Measurements from ENCODE around the gene TEX22.

The TEX22 gene

DNA sequence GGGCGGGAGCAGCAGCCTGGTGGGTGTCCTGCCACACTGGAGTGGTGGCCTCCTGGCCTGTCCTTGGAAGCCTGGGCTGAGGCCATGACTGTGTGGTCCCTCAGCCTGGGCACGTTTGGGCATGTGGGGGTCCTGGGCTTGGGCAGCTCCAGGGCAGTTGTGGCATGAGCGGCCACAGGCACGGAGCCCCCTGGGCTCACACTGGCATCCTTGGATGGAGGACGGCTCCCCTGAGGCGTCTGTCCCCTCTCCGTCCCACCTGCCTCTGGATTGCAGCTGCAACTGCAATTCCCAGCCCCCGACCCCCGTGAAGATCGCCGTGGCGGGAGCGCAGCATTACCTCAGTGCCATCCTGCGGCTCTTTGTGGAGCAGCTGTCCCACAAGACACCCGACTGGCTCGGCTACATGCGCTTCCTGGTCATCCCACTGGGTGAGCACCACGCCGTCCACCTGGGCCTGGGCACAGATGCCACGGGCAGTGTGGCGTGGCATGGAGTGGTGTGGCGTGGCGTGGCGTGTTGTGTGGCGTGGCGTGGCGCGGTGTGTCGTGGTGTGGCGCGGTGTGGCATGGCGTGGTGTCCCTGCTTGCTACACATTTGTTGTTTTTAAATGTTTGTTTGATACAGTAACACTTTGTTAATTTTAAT, 15.1 kb upstream of the TEX22 start:
- TF ChIP-seq, protein P1, sequence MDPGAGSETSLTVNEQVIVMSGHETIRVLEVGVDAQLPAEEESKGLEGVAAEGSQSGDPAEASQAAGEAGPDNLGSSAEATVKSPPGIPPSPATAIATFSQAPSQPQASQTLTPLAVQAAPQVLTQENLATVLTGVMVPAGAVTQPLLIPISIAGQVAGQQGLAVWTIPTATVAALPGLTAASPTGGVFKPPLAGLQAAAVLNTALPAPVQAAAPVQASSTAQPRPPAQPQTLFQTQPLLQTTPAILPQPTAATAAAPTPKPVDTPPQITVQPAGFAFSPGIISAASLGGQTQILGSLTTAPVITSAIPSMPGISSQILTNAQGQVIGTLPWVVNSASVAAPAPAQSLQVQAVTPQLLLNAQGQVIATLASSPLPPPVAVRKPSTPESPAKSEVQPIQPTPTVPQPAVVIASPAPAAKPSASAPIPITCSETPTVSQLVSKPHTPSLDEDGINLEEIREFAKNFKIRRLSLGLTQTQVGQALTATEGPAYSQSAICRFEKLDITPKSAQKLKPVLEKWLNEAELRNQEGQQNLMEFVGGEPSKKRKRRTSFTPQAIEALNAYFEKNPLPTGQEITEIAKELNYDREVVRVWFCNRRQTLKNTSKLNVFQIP (CRISPR knock-in tag; IDR thresholded peaks at IDR 0.05; ENCODE audit: borderline replicate concordance, low read depth) = no peak
- TF ChIP-seq GLIS3 (CRISPR knock-in tag; IDR thresholded peaks at IDR 0.05) = no peak
- no peak for TF ChIP-seq TCF4 (CRISPR knock-in tag; IDR thresholded peaks at IDR 0.05; ENCODE audit: borderline replicate concordance)
- TF ChIP-seq ZFP3 (CRISPR knock-in tag; IDR thresholded peaks at IDR 0.05) = no peak
- TF ChIP-seq ZC3H10 (CRISPR knock-in tag; IDR thresholded peaks at IDR 0.05) = no peak
- TF ChIP-seq ISL1 (CRISPR knock-in tag; IDR thresholded peaks at IDR 0.05) = no peak
- TF ChIP-seq BACH2 (CRISPR knock-in tag; IDR thresholded peaks at IDR 0.05; ENCODE audit: borderline replicate concordance) = no peak
- no peak for TF ChIP-seq ZNF565 (CRISPR knock-in tag; conservative IDR thresholded peaks at IDR 0.05; ENCODE audit: low read depth)
- TF ChIP-seq OSR1 (CRISPR knock-in tag; IDR thresholded peaks at IDR 0.05) = no peak
- no peak for TF ChIP-seq ZNF8 (CRISPR knock-in tag; IDR thresholded peaks at IDR 0.05)
- ATAC-seq = no peak

DNA sequence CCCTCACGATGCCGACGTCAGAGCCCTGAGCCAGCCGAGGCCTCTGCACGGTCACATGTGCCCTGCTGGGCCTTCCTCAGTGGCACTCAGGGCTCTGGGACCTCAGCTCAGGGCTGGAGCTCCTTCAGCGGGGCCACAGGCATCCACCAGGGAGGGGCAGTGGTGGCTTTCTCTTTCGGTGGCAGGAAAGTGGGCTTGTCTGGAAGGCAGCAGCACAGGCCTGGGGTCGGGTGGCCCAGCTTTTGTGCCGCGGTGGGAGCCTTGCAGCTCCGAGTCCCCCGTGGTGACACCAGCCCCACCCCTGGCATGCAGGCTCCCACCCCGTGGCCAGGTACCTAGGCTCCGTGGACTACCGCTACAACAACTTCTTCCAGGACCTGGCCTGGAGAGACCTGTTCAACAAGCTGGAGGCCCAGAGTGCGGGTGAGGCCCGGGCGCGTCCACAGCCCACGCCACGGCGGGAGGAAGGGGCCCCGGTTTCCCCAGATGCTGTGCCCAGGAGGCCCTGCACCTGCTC, 14.2 kb upstream of the TEX22 start:
- ATAC-seq = no peak
- TF ChIP-seq, protein P2, sequence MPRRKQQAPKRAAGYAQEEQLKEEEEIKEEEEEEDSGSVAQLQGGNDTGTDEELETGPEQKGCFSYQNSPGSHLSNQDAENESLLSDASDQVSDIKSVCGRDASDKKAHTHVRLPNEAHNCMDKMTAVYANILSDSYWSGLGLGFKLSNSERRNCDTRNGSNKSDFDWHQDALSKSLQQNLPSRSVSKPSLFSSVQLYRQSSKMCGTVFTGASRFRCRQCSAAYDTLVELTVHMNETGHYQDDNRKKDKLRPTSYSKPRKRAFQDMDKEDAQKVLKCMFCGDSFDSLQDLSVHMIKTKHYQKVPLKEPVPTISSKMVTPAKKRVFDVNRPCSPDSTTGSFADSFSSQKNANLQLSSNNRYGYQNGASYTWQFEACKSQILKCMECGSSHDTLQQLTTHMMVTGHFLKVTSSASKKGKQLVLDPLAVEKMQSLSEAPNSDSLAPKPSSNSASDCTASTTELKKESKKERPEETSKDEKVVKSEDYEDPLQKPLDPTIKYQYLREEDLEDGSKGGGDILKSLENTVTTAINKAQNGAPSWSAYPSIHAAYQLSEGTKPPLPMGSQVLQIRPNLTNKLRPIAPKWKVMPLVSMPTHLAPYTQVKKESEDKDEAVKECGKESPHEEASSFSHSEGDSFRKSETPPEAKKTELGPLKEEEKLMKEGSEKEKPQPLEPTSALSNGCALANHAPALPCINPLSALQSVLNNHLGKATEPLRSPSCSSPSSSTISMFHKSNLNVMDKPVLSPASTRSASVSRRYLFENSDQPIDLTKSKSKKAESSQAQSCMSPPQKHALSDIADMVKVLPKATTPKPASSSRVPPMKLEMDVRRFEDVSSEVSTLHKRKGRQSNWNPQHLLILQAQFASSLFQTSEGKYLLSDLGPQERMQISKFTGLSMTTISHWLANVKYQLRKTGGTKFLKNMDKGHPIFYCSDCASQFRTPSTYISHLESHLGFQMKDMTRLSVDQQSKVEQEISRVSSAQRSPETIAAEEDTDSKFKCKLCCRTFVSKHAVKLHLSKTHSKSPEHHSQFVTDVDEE (CRISPR knock-in tag; IDR thresholded peaks at IDR 0.05) = no peak
- TF ChIP-seq ZFP3 (CRISPR knock-in tag; IDR thresholded peaks at IDR 0.05) = no peak
- no peak for TF ChIP-seq ZNF565 (CRISPR knock-in tag; conservative IDR thresholded peaks at IDR 0.05; ENCODE audit: low read depth)
- TF ChIP-seq TOX (CRISPR knock-in tag; IDR thresholded peaks at IDR 0.05; ENCODE audit: borderline replicate concordance) = no peak
- TF ChIP-seq PPARA (CRISPR knock-in tag; IDR thresholded peaks at IDR 0.05; ENCODE audit: borderline replicate concordance) = no peak
- no peak for TF ChIP-seq ARNTL (CRISPR knock-in tag; IDR thresholded peaks at IDR 0.05; ENCODE audit: borderline replicate concordance, low read depth)
- no peak for TF ChIP-seq GLIS3 (CRISPR knock-in tag; IDR thresholded peaks at IDR 0.05)

DNA sequence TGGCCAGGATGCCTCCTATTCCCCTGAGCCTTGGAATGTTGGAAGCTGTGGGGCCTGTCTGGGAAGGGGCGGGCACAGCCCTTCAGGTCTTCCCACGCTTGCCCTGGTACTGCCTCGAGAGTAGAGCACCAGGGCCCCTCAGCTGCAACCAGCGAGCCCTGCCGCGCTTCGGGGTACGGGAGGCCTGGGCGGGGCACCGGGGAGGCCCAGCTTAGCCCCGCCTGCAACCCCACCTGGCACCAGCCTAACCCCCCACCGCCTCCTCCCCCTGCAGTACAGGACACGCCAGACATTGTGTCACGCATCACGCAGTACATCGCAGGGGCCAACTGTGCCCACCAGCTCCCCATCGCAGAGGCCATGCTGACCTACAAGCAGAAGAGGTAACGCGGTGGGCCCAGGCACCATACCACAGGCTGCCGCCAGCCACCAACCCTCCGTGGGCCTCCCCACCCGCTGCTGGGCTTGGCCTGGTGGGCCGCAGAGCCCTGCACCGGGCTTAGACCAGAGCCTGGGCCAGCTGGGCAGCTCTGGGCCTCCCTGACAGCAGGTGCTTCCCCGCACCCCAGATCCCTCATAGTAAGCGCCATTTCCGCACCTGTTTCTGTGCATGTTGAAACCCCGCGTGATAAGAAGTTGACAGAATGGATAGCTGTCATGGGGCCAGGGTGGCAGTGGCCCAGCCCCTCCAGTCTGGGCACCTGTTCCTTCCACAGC, 13.6 kb upstream of the TEX22 start:
- no peak for ATAC-seq
- TF ChIP-seq, protein P3, sequence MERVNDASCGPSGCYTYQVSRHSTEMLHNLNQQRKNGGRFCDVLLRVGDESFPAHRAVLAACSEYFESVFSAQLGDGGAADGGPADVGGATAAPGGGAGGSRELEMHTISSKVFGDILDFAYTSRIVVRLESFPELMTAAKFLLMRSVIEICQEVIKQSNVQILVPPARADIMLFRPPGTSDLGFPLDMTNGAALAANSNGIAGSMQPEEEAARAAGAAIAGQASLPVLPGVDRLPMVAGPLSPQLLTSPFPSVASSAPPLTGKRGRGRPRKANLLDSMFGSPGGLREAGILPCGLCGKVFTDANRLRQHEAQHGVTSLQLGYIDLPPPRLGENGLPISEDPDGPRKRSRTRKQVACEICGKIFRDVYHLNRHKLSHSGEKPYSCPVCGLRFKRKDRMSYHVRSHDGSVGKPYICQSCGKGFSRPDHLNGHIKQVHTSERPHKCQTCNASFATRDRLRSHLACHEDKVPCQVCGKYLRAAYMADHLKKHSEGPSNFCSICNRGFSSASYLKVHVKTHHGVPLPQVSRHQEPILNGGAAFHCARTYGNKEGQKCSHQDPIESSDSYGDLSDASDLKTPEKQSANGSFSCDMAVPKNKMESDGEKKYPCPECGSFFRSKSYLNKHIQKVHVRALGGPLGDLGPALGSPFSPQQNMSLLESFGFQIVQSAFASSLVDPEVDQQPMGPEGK (CRISPR knock-in tag; IDR thresholded peaks at IDR 0.05; ENCODE audit: borderline replicate concordance) = no peak

DNA sequence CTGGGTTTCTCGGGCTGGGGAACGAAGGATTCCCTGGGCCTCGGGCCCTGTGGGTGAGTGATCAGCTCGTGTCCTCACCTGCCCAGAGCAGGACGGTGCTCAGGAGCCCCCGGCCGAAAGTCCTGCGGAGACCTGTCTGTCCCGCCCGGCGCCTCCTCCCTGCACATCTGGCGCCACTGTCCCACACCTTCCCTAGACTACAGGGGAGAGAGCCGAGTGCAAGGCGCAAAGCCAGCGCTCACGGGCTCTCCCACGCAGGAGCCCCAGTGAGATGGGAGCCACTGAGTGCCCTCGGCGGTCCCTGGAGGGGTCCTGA, 13.1 kb upstream of the TEX22 start:
- TF ChIP-seq BACH2 (CRISPR knock-in tag; IDR thresholded peaks at IDR 0.05; ENCODE audit: borderline replicate concordance) (no peak), ESRRG (CRISPR knock-in tag; IDR thresholded peaks at IDR 0.05) (no peak), CSDC2 (CRISPR knock-in tag; IDR thresholded peaks at IDR 0.05) (no peak), ZC3H10 (CRISPR knock-in tag; IDR thresholded peaks at IDR 0.05) (no peak), ISL1 (CRISPR knock-in tag; IDR thresholded peaks at IDR 0.05) (no peak), TOX (CRISPR knock-in tag; IDR thresholded peaks at IDR 0.05; ENCODE audit: borderline replicate concordance) (no peak), OSR1 (CRISPR knock-in tag; IDR thresholded peaks at IDR 0.05) (no peak), TCF4 (CRISPR knock-in tag; IDR thresholded peaks at IDR 0.05; ENCODE audit: borderline replicate concordance) (no peak), ZNF70 (CRISPR knock-in tag; IDR thresholded peaks at IDR 0.05) (no peak), ARNTL (CRISPR knock-in tag; IDR thresholded peaks at IDR 0.05; ENCODE audit: borderline replicate concordance, low read depth) (no peak), PPARA (CRISPR knock-in tag; IDR thresholded peaks at IDR 0.05; ENCODE audit: borderline replicate concordance) (no peak), RARB (CRISPR knock-in tag; IDR thresholded peaks at IDR 0.05) (no peak)
- TF ChIP-seq, protein P4, sequence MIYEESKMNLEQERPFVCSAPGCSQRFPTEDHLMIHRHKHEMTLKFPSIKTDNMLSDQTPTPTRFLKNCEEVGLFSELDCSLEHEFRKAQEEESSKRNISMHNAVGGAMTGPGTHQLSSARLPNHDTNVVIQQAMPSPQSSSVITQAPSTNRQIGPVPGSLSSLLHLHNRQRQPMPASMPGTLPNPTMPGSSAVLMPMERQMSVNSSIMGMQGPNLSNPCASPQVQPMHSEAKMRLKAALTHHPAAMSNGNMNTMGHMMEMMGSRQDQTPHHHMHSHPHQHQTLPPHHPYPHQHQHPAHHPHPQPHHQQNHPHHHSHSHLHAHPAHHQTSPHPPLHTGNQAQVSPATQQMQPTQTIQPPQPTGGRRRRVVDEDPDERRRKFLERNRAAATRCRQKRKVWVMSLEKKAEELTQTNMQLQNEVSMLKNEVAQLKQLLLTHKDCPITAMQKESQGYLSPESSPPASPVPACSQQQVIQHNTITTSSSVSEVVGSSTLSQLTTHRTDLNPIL (CRISPR knock-in tag; IDR thresholded peaks at IDR 0.05; ENCODE audit: low read depth) = no peak
- TF ChIP-seq, protein P1 (CRISPR knock-in tag; IDR thresholded peaks at IDR 0.05; ENCODE audit: borderline replicate concordance, low read depth) = no peak
- TF ChIP-seq, protein P5, sequence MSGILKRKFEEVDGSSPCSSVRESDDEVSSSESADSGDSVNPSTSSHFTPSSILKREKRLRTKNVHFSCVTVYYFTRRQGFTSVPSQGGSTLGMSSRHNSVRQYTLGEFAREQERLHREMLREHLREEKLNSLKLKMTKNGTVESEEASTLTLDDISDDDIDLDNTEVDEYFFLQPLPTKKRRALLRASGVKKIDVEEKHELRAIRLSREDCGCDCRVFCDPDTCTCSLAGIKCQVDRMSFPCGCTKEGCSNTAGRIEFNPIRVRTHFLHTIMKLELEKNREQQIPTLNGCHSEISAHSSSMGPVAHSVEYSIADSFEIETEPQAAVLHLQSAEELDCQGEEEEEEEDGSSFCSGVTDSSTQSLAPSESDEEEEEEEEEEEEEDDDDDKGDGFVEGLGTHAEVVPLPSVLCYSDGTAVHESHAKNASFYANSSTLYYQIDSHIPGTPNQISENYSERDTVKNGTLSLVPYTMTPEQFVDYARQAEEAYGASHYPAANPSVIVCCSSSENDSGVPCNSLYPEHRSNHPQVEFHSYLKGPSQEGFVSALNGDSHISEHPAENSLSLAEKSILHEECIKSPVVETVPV (CRISPR knock-in tag; IDR thresholded peaks at IDR 0.05) = no peak
- TF ChIP-seq, protein P3 (CRISPR knock-in tag; IDR thresholded peaks at IDR 0.05; ENCODE audit: borderline replicate concordance) = no peak
- ATAC-seq = no peak
